Measurements from ENCODE around the gene SMC4.

The SMC4 gene

GRCh38 chr3:160480931-160481330 is 81.5 kb downstream of the SMC4 start:
- DNase-seq: no peak

GRCh38 chr3:160481856-160482255 is 82.4 kb downstream of the SMC4 start:
- no peak for DNase-seq

GRCh38 chr3:160482796-160483195 is 83.3 kb downstream of the SMC4 start:
- no peak for DNase-seq
